Measurements from ENCODE around the gene MRPL21.
A peak's percentile ranks its signal among the peaks of the same experiment; 100 is the strongest.

The MRPL21 gene

GRCh38 chr11:68910965-68911364 is 7.3 kb upstream of the MRPL21 start:
- no peak for TF ChIP-seq CTCF (IDR thresholded peaks at IDR 0.05; ENCODE audit: insufficient read depth, low read depth, low read length, missing control alignments)
- no peak overlapping the region for H3K4me3 ChIP-seq (ENCODE audit: low read depth, low read length)
- DNase-seq (ENCODE audit: low read depth), result no peak

- H3K4me3 ChIP-seq (ENCODE audit: low read depth, low read length), result no peak overlapping the region
- no peak for DNase-seq (ENCODE audit: low read depth)
- TF ChIP-seq CTCF (IDR thresholded peaks at IDR 0.05; ENCODE audit: insufficient read depth, low read depth, low read length, missing control alignments), result no peak
Observed at GRCh38 chr11:68908273-68908672, 4.6 kb upstream of the MRPL21 start.

DNA sequence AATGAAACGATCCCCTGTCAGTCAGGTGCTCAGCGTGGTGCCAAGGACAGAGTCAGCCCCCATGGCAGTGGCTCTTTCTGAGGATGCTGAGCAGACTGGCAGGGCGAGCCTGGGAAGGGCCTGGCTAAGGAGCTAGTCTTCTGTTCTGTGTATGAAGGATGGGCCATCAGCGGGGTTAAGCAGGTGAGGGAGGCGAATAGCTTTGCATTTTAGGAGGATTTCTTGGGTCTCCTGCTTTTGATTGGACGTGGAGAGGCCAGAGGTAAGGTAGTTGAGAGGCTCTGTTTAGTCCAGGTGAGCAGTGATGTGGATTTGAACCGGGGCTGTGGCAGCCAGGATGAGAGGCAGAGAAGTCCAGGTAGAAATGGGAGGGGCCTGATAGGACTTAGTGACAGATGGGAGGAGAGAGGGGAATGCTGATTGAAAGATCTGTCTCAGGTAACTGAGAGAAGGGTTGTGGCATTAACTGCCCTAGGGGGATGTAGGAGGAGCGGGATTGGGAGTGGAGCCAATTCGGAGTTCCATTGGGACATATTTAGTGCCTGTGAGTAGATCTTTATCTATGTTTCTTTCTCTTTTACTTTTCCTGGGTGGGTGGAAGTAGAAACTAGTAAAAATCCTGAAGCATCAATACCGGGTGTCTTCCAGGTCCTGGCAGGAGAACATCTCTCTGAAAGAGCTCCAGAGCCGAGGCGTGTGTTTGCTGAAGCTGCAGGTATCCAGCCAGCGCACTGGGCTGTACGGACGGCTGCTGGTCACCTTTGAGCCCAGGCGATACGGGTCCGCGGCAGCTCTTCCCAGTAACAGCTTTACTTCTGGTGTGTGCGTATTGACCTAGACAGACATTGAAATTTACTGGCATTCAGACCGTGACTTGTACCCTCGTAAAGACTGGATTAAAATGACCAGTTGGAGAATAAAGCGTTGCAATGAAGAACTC is 2.1 kb upstream of the MRPL21 start:
- TF ChIP-seq CTCF (IDR thresholded peaks at IDR 0.05; ENCODE audit: insufficient read depth, low read depth, low read length, missing control alignments), result no peak
- DNase-seq (ENCODE audit: low read depth), result no peak
- H3K4me3 ChIP-seq (ENCODE audit: low read depth, low read length), result no peak overlapping the region

- peak overlapping the region; percentile 96 for H3K4me3 ChIP-seq (ENCODE audit: low read depth, low read length)
- no peak for TF ChIP-seq CTCF (IDR thresholded peaks at IDR 0.05; ENCODE audit: insufficient read depth, low read depth, low read length, missing control alignments)
- peak; percentile 21 for DNase-seq (ENCODE audit: low read depth)
Observed at GRCh38 chr11:68904248-68904847, 716 bp upstream of the MRPL21 start.

DNA sequence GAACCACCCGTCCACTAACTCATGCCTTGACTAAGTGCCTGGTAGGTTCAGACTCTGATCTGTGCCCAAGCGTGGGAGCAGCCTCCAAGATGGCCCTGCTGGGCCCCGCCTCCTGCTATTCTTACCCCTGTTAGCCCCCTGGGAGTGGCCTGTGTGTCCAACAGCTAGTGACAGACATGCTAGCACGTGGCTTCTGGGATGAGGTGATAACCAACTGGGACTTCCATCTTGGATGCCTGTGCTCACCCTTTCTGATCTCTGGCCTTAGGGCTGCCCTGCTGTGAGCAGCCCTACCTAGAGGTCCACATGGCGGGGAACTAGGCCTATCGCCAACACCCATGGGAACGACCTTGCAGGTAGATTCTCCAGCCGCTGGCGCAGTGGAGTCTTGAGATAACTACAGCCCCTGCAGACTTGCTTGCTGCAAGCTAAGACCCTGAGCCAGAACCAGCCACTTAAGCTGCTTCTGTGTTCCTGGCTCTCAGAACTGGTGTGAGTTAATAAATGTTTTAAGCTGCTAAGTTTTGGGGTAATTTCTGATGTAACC is 2.7 kb downstream of the MRPL21 start:
- no peak overlapping the region for H3K4me3 ChIP-seq (ENCODE audit: low read depth, low read length)
- no peak for DNase-seq (ENCODE audit: low read depth)
- no peak for TF ChIP-seq CTCF (IDR thresholded peaks at IDR 0.05; ENCODE audit: insufficient read depth, low read depth, low read length, missing control alignments)

DNA sequence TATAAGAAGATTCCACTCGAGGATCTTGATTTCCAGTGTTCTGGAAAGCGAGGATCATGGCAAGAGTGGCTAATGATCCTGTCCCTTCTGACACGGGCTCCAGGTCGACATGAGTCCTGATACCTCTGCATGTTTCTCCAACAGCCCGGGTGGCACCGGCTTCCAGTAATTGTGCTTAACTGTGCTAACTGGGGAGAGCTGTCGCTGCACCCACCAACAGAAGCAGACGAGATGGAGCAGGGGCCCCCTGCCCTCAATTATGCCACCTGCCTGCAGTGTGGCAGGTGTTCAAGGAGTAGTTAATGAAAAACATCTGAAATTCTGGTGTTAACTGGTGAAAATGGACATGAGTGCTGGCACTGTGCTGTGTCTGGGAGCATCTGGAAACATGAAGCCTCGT is 6.2 kb downstream of the MRPL21 start:
- no peak overlapping the region for H3K4me3 ChIP-seq (ENCODE audit: low read depth, low read length)
- no peak for TF ChIP-seq CTCF (IDR thresholded peaks at IDR 0.05; ENCODE audit: insufficient read depth, low read depth, low read length, missing control alignments)
- DNase-seq (ENCODE audit: low read depth), result no peak
